Mucosa of rectum (tissue), 2 donors: ENCODE measurements around the gene ALAS2.

Experiments
- H3K27ac ChIP-seq, 2 donors: one replicate each; pipeline ENCODE4 v1.7.0; 2013; ENCODE audit warnings: inconsistent platforms in 2 of 2, low read depth in 2 of 2, low read length in 2 of 2
- H3K27me3 ChIP-seq, 2 donors: one replicate each; pipeline ENCODE4 v1.7.0; 2013; ENCODE audit warnings: low read length in 2 of 2; ENCODE audit not compliant: control insufficient read depth in 2 of 2, insufficient read depth in 2 of 2
- H3K36me3 ChIP-seq, 2 donors: one replicate each; pipeline ENCODE4 v1.7.0; 2013; ENCODE audit warnings: low read length in 2 of 2; ENCODE audit not compliant: control insufficient read depth in 2 of 2, insufficient read depth in 2 of 2
- H3K4me1 ChIP-seq, 2 donors: one replicate each; pipeline ENCODE4 v1.7.0; 2013; ENCODE audit warnings: low read length in 2 of 2, mild to moderate bottlenecking in 1 of 2; ENCODE audit not compliant: control insufficient read depth in 2 of 2, insufficient read depth in 2 of 2
- H3K4me3 ChIP-seq, 2 donors: one replicate each; pipeline ENCODE4 v1.7.0; 2013; ENCODE audit warnings: low read length in 2 of 2
- H3K9ac ChIP-seq, 2 donors: one replicate each; pipeline ENCODE4 v1.7.0; 2013; ENCODE audit warnings: low read length in 2 of 2, low read depth in 1 of 2, mild to moderate bottlenecking in 1 of 2
- H3K9me3 ChIP-seq, 2 donors: one replicate each; pipeline ENCODE4 v1.7.0; 2013; ENCODE audit warnings: low read length in 2 of 2; ENCODE audit not compliant: control insufficient read depth in 2 of 2
- donor health status: healthy.
- donor health status: Normal muscosa, but diverticular disease.

Gene ALAS2

DNA sequence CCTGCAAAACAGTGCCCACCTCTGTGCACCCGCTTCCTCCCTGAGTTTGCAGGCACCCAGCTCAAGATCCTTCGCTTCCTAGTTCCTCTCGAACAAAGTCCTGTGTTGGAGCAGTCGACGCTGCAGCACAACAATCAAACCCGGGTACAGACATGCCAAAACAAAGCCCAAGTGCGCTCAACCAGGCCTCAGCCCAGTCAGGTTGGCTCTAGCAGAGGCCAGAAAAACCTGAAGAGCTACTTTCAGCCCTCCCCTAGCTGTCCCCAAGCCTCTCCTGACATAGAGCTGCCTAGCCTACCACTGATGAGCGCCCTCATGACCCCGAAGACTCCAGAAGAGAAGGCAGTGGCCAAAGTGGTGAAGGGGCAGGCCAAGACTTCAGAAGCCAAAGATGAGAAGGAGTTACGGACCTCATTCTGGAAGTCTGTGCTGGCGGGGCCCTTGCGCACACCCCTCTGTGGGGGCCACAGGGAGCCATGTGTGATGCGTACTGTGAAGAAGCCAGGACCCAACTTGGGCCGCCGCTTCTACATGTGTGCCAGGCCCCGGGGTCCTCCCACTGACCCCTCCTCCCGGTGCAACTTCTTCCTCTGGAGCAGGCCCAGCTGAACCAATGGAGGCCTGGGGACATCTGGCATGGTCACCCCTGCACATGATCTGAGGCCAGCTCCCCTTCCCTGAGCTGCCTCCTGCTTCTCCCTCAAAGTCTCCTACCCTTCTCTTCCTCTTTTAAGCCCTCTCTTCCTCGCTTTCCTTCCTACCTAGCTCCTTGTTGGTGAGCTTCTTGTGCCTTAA, 23.8 kb downstream of the ALAS2 start:
- H3K27ac ChIP-seq, result peak overlapping the region; percentile 56 to 85
- no peaks in the 10 kb centered on the region for H3K27me3 ChIP-seq
- H3K4me1 ChIP-seq, result peaks cover 10 to 11% of the 10 kb centered on the region in 2 donors
- H3K36me3 ChIP-seq, result peaks cover 0 to 30% of the 10 kb centered on the region in 2 donors
- H3K4me3 ChIP-seq, result peak overlapping the region in 1 of 2 donors; percentile 26
- no peaks in the 10 kb centered on the region for H3K9me3 ChIP-seq
- peak overlapping the region; percentile 1 to 44 for H3K9ac ChIP-seq

DNA sequence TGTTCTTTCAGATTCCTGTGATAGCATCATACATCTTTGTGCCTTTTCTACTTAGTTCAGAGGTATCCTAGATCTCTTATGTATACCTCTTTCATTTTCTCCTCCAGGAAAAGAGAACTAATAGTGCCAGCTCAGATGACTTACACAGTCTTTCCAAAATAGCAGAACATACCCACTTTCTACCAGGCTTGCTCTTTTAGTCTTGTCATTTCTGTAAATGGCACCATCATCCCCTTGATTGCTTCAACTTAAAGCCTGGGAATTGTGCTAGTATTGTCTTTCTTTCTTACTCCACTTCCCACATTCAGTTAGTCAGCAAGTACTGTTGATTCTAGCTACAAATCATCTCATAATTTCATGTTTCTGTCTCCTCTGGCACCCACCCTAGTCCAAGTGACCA, 25.5 kb downstream of the ALAS2 start:
- no peak overlapping the region for H3K4me3 ChIP-seq
- peaks cover 15 to 20% of the 10 kb centered on the region in 2 donors for H3K4me1 ChIP-seq
- peaks cover 0 to 30% of the 10 kb centered on the region in 2 donors for H3K36me3 ChIP-seq
- H3K27ac ChIP-seq, result no peak overlapping the region
- H3K9ac ChIP-seq, result no peak overlapping the region
- H3K9me3 ChIP-seq, result no peaks in the 10 kb centered on the region
- no peaks in the 10 kb centered on the region for H3K27me3 ChIP-seq

DNA sequence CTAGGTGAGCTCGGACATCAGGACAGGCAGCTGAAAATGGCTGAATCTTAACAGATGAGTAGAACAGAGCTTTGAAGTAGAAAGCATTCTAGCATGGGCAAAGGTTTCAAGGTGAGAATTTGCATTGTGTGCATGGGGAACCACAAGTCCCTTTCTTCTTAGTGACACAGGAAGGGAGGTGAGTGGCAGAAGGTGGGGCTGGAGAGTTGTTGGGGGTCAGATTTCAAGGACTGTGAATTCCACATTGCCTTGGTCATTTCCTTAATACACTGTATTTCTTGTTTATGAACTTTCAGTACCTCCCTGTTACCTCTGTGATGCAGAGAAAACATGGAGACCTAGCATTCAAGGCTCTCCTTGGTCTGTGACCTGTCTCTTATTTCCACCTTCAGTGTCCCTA, 26.5 kb downstream of the ALAS2 start:
- Histone ChIP-seq H3K27ac (no peak overlapping the region), H3K4me3 (no peak overlapping the region), H3K9ac (no peak overlapping the region), H3K4me1 (peaks cover 15 to 20% of the 10 kb centered on the region in 2 donors), H3K36me3 (peaks cover 0 to 30% of the 10 kb centered on the region in 2 donors), H3K9me3 (no peaks in the 10 kb centered on the region), H3K27me3 (no peaks in the 10 kb centered on the region)

DNA sequence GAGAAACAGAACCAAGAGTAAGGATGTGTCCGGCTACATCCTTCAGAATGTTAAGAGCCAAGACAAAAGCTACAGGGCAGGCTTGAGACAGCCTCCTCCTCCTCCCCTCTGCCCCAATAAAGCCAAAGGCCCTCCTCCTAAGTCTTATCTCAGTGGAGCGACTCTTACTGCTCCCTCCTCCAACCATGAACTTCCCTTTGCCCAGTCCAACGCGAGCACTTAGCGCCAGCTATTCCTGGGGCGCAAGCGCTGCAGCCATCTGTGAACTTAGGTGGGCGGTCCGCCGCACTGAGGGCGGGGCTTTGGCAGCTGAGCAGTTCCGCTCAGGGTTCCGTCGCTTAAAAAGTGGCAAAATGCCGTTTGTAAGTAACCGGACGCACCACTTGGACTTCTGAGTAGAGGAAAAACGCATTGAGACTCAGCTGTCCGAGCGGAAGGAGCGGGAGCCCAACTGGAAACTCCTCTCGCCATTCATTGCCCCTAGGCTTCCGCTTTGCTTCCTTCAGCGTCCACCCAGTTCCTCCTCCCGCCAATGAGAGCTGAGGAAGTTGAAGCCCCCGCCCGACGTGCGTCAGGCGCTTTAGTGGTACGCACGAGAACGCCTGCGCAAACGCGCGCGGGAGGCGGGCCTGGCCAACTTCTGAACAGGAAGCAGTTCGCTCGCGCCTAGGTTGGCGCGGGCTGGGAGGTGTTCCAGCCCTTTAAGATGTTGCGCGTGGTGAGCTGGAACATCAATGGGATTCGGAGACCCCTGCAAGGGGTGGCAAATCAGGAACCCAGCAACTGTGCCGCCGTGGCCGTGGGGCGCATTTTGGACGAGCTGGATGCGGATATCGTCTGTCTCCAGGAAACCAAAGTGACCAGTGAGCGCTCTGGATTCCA, 30.8 kb downstream of the ALAS2 start, which contains the start of gene APEX2:
Gene APEX2 (plus strand): TSS at position 647 of the 882 bp plus-strand sequence. CDS start 60 bp downstream, at position 707.
- H3K27me3 ChIP-seq, result peaks cover 0 to 2% of the 10 kb centered on the region in 2 donors
- no peaks in the 10 kb centered on the region for H3K9me3 ChIP-seq
- peak within 1 kb of the TSS; percentile 81 to 91 for H3K9ac ChIP-seq
- peaks cover 0 to 15% of the 10 kb centered on the region in 2 donors for H3K36me3 ChIP-seq
- H3K4me3 ChIP-seq, result peak within 1 kb of the TSS; percentile 86 to 88
- peak within 1 kb of the TSS; percentile 92 to 94 for H3K27ac ChIP-seq
- H3K4me1 ChIP-seq, result peaks cover 4 to 11% of the 10 kb centered on the region in 2 donors

DNA sequence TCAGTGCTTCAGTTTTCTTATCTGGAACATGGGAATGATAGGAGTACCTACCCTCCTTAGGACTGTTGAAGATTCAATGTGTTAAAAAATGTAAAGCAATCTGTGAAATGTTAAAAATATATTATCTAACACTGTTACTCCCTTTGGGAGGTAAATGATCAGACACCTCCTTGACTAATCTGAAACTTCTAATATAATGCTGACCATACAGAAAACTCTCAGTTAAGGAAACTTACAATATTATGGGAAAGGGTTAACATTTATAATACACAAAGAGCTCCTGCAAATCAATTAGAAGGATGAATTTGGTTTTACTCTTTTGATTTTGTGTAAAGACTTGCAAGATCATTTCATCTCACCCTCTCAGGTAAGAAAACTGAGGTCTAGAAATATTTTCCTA, 35.2 kb downstream of the ALAS2 start:
- Histone ChIP-seq H3K9ac (no peak overlapping the region), H3K27ac (no peak overlapping the region), H3K4me3 (no peak overlapping the region), H3K36me3 (no peaks in the 10 kb centered on the region), H3K9me3 (no peaks in the 10 kb centered on the region), H3K4me1 (peaks cover 0 to 2% of the 10 kb centered on the region in 2 donors), H3K27me3 (peaks cover 0 to 3% of the 10 kb centered on the region in 2 donors)

DNA sequence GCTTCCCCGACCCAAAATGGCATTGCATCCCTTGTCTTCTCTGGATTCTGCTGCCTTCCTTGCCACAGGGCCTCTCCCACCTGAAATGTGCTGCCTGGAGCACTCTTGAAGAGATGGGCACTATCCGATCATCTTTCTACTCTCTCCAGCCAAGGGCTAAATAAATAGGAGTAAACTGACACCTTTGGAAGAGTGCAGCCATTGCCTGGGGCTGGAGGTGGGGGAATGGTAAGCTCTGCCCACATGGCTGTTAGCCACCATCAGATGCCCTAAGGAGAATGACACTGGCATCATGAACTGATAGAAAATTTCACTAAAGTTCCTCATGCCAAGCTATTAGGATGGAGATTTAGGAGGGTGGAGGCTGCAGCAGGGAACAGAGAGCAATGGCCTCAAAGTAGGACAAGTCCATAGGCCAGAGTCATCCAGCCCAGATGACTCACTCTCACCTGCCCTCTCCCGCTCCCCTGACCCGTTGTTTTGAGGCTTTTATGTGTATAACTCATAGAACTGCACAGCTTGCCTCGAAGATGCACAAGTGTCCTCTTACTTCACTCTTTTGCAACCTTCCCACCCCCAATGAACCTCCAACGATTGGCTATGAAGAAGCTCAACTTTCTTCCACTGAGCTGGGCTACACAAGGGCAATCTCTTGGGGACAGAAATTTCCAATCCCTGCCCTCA, 36.0 kb downstream of the ALAS2 start:
- no peaks in the 10 kb centered on the region for H3K4me1 ChIP-seq
- peaks cover 0 to 3% of the 10 kb centered on the region in 2 donors for H3K27me3 ChIP-seq
- no peaks in the 10 kb centered on the region for H3K36me3 ChIP-seq
- no peak overlapping the region for H3K4me3 ChIP-seq
- no peaks in the 10 kb centered on the region for H3K9me3 ChIP-seq
- no peak overlapping the region for H3K9ac ChIP-seq
- no peak overlapping the region for H3K27ac ChIP-seq

DNA sequence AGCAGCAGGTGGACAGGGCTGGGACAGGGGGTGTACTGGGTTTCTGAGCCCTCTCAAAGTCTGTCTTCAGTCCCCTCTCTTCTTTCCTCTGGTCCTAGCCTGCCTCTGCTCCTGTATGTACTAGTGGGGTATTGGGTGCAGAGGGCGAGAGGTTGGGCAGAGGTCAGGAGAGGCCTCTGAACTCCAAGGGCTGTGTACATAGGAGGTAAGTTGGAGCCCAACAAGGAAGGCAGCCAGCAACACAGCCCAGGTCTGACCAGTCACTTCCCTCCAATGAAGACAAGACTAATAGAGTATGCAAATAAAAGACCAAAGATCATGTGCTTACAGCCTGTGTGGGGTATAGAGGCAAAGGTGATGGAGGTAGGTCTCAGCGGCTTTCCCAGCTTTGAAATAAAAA, 36.7 kb downstream of the ALAS2 start, which contains the start of gene PFKFB1:
Gene PFKFB1 (minus strand): TSS at position 90 of the 400 bp plus-strand sequence. CDS start 181 bp downstream, outside the sequence.
- H3K36me3 ChIP-seq, result no peaks in the 10 kb centered on the region
- H3K4me3 ChIP-seq, result no peak within 1 kb of the TSS
- no peaks in the 10 kb centered on the region for H3K9me3 ChIP-seq
- H3K4me1 ChIP-seq, result no peaks in the 10 kb centered on the region
- no peak within 1 kb of the TSS for H3K9ac ChIP-seq
- H3K27me3 ChIP-seq, result peaks cover 0 to 3% of the 10 kb centered on the region in 2 donors
- H3K27ac ChIP-seq, result no peak within 1 kb of the TSS

DNA sequence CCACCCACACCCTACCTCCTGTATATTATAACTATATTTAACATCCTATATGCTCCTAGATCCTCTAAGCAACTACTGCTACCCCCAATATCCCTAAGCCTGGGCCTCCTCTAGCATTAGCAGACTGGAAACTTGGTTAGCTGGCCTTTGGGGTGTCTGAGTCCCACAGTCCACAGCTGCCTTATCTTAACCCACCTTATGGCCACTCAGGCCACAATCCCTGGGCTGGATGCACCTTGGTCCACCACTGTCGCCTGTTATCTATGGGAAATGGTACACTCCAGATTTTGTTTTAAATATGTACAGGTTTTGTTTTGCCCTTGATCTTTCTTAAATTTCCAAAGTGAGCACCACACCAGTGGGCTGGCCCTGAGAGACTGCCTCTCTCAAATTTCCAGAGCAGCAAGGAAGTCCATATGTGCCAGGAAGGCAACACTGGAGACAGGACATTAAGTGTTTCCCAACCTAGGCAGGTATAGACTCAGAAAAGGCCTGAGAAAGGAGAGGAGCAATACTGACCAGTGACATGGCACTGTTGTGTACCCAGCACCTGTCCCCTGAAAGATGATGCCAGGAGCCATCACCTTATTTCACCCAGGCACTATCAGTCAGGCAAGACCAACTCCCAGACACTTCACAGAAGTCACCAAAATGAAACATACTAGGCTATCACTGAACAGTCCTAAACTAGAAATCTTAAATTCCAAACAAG, 37.7 kb downstream of the ALAS2 start:
- Histone ChIP-seq H3K27ac (no peak overlapping the region), H3K36me3 (no peaks in the 10 kb centered on the region), H3K4me1 (no peaks in the 10 kb centered on the region), H3K4me3 (no peak overlapping the region), H3K9me3 (no peaks in the 10 kb centered on the region), H3K9ac (no peak overlapping the region), H3K27me3 (peaks cover 0 to 3% of the 10 kb centered on the region in 2 donors)

DNA sequence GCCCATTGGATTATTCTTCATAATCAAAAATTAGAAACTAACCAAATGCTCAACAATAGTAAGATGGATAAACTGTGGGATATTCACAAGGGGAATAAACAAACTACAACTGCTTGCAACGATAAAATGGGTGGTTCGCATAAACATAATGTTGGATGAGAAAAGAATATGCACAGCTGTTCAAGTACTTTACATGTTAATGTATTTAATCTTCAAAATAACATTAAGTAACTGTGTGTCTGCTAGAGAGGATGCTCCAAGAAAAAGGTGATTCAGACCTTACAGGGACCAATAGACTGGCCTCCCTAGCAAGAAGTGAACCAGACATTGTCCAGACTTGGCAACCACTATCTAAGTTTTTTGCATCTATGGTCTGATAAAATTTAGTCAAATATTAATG, 39.1 kb downstream of the ALAS2 start:
- H3K9ac ChIP-seq, result no peak overlapping the region

More for the DNA sequence above, 39.1 kb downstream of the ALAS2 start:
- H3K27me3 ChIP-seq, result peaks cover 0 to 3% of the 10 kb centered on the region in 2 donors
- no peaks in the 10 kb centered on the region for H3K36me3 ChIP-seq
- H3K4me1 ChIP-seq, result no peaks in the 10 kb centered on the region
- H3K4me3 ChIP-seq, result no peak overlapping the region
- H3K9me3 ChIP-seq, result no peaks in the 10 kb centered on the region
- H3K27ac ChIP-seq, result no peak overlapping the region
